Fibroblast of mammary gland (primary cell): ENCODE data around the gene GULP1.

Source experiments
- DNase-seq: peaks from one replicate; pipeline ENCODE4 v3.0.0-alpha.2; 2010; ENCODE audit warnings: low read depth
- H3K4me3 ChIP-seq: 2 replicates; pipeline ENCODE4 v1.5.1; 2011; ENCODE audit warnings: low read depth, mild to moderate bottlenecking, low read length, moderate library complexity; ENCODE audit not compliant: control insufficient read depth
- CTCF ChIP-seq: conservative IDR thresholded peaks from 2 replicates; pipeline ENCODE4 v1.5.1; 2011; ENCODE audit warnings: low read depth, low read length, inconsistent platforms; ENCODE audit not compliant: control insufficient read depth, insufficient read depth

Gene GULP1

DNA sequence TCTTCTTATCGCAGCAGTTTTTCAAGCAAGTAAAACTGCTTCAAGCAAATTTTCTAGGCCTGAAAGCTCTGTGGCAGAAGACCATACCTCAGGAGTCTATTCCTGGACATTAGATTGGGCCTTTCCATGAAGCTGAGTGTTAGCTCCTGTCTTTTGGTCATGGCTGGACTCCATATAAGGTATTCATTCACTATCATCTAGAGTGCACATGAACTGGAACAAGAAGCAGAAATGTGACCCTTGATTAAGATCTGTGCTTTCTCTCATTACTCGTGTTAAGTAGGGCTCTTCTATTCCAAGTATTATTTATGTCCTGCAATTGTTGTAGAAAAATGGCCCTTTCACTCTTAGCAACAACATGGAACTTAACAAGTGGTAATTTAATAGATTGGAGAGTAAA is 5.9 kb upstream of the GULP1 start:
- H3K4me3 ChIP-seq = no peak overlapping the region
- TF ChIP-seq CTCF = no peak
- no peak for DNase-seq

GRCh38 chr2:188291142-188291616 is 495 bp upstream of the GULP1 start:
- DNase-seq = peak; percentile 23
- H3K4me3 ChIP-seq = peak overlapping the region; percentile 80
- TF ChIP-seq CTCF = no peak

DNA sequence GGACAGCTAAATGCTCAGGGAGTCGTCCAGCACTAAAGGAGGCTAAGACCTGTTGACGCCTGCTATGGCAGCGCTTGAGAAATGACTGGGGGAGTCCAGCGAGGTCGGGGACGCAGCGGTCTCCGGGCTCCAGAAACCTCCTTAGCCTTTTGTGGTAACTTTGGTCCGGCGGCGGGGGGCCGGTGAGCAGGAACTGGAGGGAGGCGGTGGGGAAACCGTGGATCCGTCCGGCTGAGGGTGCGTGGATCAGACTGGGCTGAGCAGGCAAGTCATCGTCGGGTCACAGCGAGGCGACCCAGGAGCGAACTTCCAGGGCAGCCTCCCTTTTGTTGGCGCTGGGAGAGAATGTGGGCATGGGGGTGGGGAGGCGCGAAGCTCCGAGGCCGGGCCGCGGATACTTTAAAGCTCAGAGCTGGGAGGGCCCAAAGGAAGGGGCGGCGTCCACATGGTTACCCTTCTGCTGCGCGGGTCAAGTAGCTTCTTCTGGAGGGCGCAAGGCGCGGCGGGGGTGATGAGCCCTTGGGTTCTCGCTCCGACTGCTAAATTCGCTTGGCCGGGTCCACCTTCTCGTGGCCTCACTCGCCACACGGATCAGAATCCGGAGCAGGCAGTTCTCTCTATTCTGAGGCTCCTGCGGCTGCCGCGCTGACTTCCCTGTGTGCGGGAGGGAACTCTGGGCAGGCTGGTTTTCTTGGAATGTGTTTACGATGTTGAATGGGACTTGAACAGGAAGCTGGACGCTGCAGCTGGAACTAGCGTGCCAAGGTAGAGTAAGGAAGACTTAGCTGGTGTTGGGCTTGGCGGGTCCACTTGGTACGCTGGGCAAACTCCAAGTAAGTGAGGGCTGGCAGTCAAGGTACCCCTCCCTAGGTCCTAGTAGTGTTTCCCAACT is 920 bp downstream of the GULP1 start:
- TF ChIP-seq CTCF = no peak
- peak overlapping the region; percentile 80 for H3K4me3 ChIP-seq
- peak; percentile 80 for DNase-seq

DNA sequence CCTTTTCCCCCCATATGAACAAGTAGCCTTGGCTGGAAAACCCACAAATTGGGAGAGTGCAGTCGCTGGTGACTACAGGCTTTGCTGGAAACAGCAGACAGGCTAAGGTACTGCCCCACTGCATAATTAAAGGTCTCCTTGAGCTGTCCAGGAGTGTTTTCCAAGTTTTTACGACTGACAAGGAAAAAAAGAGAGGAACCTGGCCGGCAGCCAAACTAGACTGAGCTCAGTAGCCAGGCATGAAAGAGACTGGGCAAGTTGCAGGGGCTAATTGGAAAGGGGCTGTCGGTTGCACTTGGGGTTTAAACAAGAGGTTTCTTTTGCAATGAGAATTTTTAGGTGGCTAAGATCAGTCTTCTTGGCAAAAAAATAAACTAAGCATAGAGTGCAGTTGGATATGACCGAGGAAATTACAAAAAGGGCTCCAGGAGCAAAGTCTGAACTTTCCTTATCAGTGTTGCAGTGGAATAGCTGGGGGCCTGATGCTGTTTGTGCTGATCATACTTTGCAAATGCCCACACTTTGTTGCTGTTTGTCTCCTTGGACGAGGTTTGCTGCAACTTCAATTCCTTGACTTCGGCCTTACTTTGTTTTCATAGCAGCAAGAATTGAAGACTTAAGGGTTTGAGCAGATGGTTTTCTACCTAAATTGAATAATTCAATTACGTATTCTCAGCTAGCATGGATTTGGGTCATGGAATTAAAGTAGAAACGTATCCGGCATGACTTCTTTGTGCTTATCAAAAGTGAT is 2.1 kb downstream of the GULP1 start:
- peak; percentile 79 for DNase-seq
- H3K4me3 ChIP-seq = peak overlapping the region; percentile 80
- no peak for TF ChIP-seq CTCF

- DNase-seq = peak; percentile 20
- H3K4me3 ChIP-seq = peak overlapping the region; percentile 80
- no peak for TF ChIP-seq CTCF
These were observed 2.8 kb downstream of the GULP1 start for GRCh38 chr2:188294352-188294926.

DNA sequence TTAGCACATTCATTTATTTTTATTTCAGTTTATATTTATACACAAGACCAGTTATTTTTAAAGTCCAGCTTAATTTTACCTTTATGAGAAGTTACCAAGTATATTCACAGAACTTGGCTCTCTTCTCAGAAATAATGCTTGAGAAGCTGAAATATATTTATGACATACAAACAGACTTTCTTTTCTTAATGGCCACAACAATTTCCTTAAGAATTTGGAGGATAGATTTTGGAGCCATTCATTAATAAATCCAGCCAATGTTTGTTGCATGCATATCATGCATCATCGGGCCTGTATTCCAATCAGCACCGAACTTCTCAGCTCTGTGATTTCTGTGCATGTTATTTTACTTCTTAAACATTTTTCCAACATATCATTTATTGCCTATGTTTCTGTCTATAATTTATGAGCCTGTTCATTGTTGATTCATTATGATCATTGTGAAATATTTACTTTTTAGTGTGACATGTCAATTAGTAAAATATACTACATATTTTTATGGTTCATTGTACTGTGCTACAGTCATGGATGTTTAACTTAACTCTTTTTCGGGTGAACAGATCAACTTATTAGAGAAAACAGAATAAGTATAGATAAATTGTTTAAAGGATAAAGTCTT is 3.5 kb downstream of the GULP1 start:
- TF ChIP-seq CTCF = no peak
- DNase-seq = peak; percentile 16
- no peak overlapping the region for H3K4me3 ChIP-seq
